HG03175 (cell line): ENCODE data around the gene TACR1.
"Not testable (repeated sequence)": the region's sequence is repeated elsewhere in the genome, so short reads cannot be mapped to it uniquely, and the experiment has no call there.

Source experiments
- ATAC-seq: cut with Tn5 transposase; IDR thresholded peaks from one replicate; pipeline ENCODE4 v1.9.1; 2021; ENCODE audit warnings: mild to moderate bottlenecking, moderate library complexity; ENCODE audit not compliant: unreplicated experiment

The TACR1 gene

GRCh38 chr2:75195076-75195691, 4.1 kb downstream of the TACR1 start:
- ATAC-seq = no peak

- no peak for ATAC-seq
These were observed 5.0 kb downstream of the TACR1 start for GRCh38 chr2:75194184-75194868.

GRCh38 chr2:75192496-75192895, 6.8 kb downstream of the TACR1 start:
- no peak for ATAC-seq

- ATAC-seq = no peak
These were observed 8.9 kb downstream of the TACR1 start for GRCh38 chr2:75190271-75190990.

GRCh38 chr2:75186821-75187220, 12.5 kb downstream of the TACR1 start:
- ATAC-seq = no peak

- no peak for ATAC-seq
These were observed 16.7 kb downstream of the TACR1 start for GRCh38 chr2:75182606-75183005.

- no peak for ATAC-seq
These were observed 18.8 kb downstream of the TACR1 start for GRCh38 chr2:75180476-75180875.

GRCh38 chr2:75177427-75177826, 21.9 kb downstream of the TACR1 start:
- ATAC-seq = no peak

GRCh38 chr2:75175456-75175855, 23.9 kb downstream of the TACR1 start:
- no peak for ATAC-seq

GRCh38 chr2:75174981-75175380, 24.3 kb downstream of the TACR1 start:
- no peak for ATAC-seq

- ATAC-seq = no peak
These were observed 24.8 kb downstream of the TACR1 start for GRCh38 chr2:75174519-75174918.

GRCh38 chr2:75173740-75174139, 25.6 kb downstream of the TACR1 start:
- no peak for ATAC-seq

- ATAC-seq = not testable (repeated sequence)
These were observed 27.9 kb downstream of the TACR1 start for GRCh38 chr2:75171423-75171822.

- no peak for ATAC-seq
These were observed 28.4 kb downstream of the TACR1 start for GRCh38 chr2:75170889-75171288.

GRCh38 chr2:75168186-75168585, 31.1 kb downstream of the TACR1 start:
- ATAC-seq = no peak

GRCh38 chr2:75166491-75166890, 32.8 kb downstream of the TACR1 start:
- no peak for ATAC-seq

GRCh38 chr2:75162897-75163296, 36.4 kb downstream of the TACR1 start:
- no peak for ATAC-seq

- ATAC-seq = no peak
These were observed 37.1 kb downstream of the TACR1 start for GRCh38 chr2:75162259-75162658.

GRCh38 chr2:75157435-75157834, 41.9 kb downstream of the TACR1 start:
- no peak for ATAC-seq

- ATAC-seq = no peak
These were observed 44.2 kb downstream of the TACR1 start for GRCh38 chr2:75155115-75155514.

- ATAC-seq = no peak
These were observed 46.1 kb downstream of the TACR1 start for GRCh38 chr2:75153221-75153620.

- not testable (repeated sequence) for ATAC-seq
These were observed 47.1 kb downstream of the TACR1 start for GRCh38 chr2:75152243-75152642.
